ENCODE results near the gene KIF25. TPM values are rescaled to one million over a fixed set of nuclear protein-coding genes. Genes with fewer than 3 reads are reported as not detected.

Gene KIF25
- polyA plus RNA-seq, 2 of the 4 experiments (the other 2 are of a cell fraction): 0.06 to 0.13 TPM

- ChIA-PET CTCF (no interaction called here), POLR2A (no interaction called here)
- DNase-seq (ENCODE audit: low read depth in 1 of 2, low spot score in 1 of 2): no peak
- no peak overlapping the region for H3K4me3 ChIP-seq
- no peaks in the 10 kb centered on the region for H3K4me1 ChIP-seq
- 74% methylated on average over 9 of the region's 25 CpGs for WGBS (ENCODE audit: missing lambda C conversion rate)
- FAIRE-seq: no peak
- no peaks in the 10 kb centered on the region for H3K9me3 ChIP-seq
- H3K27ac ChIP-seq: no peak overlapping the region
- no peak for TF ChIP-seq KDM5A (IDR thresholded peaks at IDR 0.05)
- TF ChIP-seq GATA3 (IDR thresholded peaks at IDR 0.05; ENCODE audit: borderline replicate concordance): no peak
- no peak for TF ChIP-seq FOSB (CRISPR knock-in tag; IDR thresholded peaks at IDR 0.05)
- no peak for TF ChIP-seq ZFP36 (IDR thresholded peaks at IDR 0.05; ENCODE audit: borderline replicate concordance, partially characterized antibody)
- ATAC-seq: no peak
- no peak overlapping the region for H3K4me2 ChIP-seq
Measured at GRCh38 chr6:168087436-168088160, 90.1 kb downstream of the KIF25 start.

DNA sequence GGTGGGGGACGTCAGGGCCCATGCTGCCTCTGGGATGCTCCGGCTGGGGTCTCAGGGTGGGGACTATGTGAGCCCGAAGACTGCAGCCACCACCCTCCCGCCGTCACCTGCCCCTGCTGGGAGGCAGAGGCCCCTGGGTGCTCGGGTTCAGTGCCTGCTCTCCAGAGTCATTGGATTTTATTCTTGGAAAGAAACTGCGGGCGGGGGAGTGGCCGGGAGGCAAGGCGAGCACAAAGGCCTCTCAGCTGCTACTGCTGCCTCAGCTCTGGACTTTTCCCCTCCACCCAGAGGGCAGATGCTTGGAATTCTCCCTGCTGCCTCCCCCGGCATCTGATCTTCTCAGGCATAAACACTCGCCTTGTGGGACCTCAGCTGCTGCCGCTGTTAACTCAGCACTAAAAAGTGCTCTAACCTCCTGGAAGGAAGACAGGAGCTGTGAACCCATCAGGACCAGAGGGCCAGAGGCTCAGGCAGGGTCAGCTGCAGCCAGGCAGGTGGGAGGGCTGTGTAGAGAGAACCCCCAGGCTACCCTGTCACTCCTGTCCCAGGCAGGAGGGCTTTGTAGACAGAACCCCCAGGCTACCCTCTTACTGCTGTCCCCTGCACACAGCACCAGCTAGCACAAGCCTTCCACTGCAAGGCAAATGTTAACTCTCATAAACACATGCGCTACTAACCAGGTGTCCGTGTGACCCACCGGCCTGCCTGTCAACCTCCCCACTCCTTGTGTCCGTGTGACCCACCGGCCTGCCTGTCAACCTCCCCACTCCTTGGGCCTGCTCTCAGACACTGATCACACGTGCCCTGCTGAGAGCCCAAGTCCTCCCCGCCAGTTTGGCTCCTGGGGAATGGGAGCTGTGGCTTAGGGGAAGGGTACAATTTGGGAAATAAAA is 90.9 kb downstream of the KIF25 start:
- CTCF ChIA-PET: no interaction called here
- POLR2A ChIA-PET: no interaction called here
- ATAC-seq: no peak; a peak in 1 of 6 replicates

DNA sequence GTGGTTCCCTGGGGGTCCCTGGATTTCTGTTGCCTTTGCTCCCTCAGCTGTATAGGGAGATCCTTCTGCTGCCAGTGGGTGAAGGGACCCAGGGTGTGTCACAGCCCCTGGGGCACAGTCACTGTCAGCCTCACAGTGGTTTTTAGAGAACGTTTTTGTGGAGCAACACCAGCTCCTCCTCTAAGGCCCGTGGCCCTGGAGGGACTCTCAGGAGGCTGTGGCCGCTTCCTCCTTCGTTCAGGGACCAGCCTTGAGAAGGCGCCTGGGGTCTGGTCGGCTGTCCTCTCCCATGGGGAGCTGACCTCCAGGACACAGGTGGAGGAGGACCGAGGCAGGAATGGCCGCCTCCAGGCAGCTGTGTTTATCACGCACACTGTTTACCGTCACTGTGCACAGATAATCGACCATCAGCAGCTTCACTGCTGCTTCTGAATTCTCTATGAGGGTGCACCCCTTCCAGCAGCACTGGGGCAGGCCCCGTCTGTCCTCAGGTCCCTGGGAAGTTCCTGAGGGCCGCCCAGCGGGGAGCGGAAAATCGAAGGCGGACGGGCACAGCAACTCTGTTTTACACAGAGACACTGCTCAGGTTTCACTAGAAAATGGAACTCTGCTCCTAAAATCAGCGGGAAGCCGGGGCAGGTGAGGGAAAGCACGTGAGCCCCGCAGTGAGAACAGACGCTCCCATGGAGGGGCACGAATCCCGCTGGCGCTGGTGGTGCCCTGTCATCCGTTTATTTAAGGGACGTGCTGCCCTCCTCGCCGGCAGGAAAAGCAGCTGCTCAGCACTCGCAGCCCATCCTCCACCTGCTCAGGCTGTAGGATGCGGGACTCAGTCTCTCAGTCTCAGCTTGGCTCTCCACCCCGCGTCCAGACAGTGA is 92.0 kb downstream of the KIF25 start:
- Histone ChIP-seq H3K4me3 (no peak overlapping the region), H3K27ac (no peak overlapping the region), H3K9me3 (no peaks in the 10 kb centered on the region), H3K4me1 (no peaks in the 10 kb centered on the region), H3K4me2 (no peak overlapping the region)
- ChIA-PET POLR2A (no interaction called here), CTCF (interaction anchor here (2.4 kb wide), 1 partner anchor 43 kb away, joined by 9 read pairs; no protein-coding TSS in a partner anchor)
- 79% methylated on average over 24 of the region's 34 CpGs for WGBS (ENCODE audit: missing lambda C conversion rate)
- no peak for FAIRE-seq
- DNase-seq (ENCODE audit: low read depth in 1 of 2, low spot score in 1 of 2): no peak
- ATAC-seq: no peak
- TF ChIP-seq NPAS2 (CRISPR knock-in tag; IDR thresholded peaks at IDR 0.05; ENCODE audit: borderline replicate concordance) (no peak), BHLHE40 (IDR thresholded peaks at IDR 0.05; ENCODE audit: low read depth, low read length) (no peak), TFCP2L1 (CRISPR knock-in tag; IDR thresholded peaks at IDR 0.05) (no peak), MAX (IDR thresholded peaks at IDR 0.05) (no peak), FOSL2 (IDR thresholded peaks at IDR 0.05) (no peak), FOSL2 (CRISPR knock-in tag; IDR thresholded peaks at IDR 0.05) (no peak), MYC (IDR thresholded peaks at IDR 0.05; ENCODE audit: borderline replicate concordance, low read length) (no peak), RCOR1 (IDR thresholded peaks at IDR 0.05; ENCODE audit: low read depth, low read length) (no peak), FOXS1 (CRISPR knock-in tag; IDR thresholded peaks at IDR 0.05) (no peak), KDM1A (IDR thresholded peaks at IDR 0.05; ENCODE audit: low read depth) (no peak), CBX8 (IDR thresholded peaks at IDR 0.05) (no peak), HES2 (IDR thresholded peaks at IDR 0.05) (no peak), RFX5 (IDR thresholded peaks at IDR 0.05) (no peak), NFE2L2 (conservative IDR thresholded peaks at IDR 0.05; ENCODE audit: low read length) (no peak), ESRRA (IDR thresholded peaks at IDR 0.05; ENCODE audit: borderline replicate concordance, low read length) (no peak)
- TF ChIP-seq, protein P1, sequence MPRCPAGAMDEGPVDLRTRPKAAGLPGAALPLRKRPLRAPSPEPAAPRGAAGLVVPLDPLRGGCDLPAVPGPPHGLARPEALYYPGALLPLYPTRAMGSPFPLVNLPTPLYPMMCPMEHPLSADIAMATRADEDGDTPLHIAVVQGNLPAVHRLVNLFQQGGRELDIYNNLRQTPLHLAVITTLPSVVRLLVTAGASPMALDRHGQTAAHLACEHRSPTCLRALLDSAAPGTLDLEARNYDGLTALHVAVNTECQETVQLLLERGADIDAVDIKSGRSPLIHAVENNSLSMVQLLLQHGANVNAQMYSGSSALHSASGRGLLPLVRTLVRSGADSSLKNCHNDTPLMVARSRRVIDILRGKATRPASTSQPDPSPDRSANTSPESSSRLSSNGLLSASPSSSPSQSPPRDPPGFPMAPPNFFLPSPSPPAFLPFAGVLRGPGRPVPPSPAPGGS (IDR thresholded peaks at IDR 0.05): no peak
- TF ChIP-seq, protein P2, sequence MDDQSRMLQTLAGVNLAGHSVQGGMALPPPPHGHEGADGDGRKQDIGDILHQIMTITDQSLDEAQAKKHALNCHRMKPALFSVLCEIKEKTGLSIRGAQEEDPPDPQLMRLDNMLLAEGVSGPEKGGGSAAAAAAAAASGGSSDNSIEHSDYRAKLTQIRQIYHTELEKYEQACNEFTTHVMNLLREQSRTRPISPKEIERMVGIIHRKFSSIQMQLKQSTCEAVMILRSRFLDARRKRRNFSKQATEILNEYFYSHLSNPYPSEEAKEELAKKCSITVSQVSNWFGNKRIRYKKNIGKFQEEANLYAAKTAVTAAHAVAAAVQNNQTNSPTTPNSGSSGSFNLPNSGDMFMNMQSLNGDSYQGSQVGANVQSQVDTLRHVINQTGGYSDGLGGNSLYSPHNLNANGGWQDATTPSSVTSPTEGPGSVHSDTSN (IDR thresholded peaks at IDR 0.05): no peak

More for the DNA sequence above, 90.9 kb downstream of the KIF25 start:
- H3K4me2 ChIP-seq: no peak overlapping the region
- FAIRE-seq (no peak), DNase-seq (ENCODE audit: low read depth in 1 of 2, low spot score in 1 of 2) (no peak)
- H3K9me3 ChIP-seq: no peaks in the 10 kb centered on the region
- no peaks in the 10 kb centered on the region for H3K4me1 ChIP-seq
- no peak overlapping the region for H3K27ac ChIP-seq
- TF ChIP-seq RAD21 (conservative IDR thresholded peaks at IDR 0.05 in 1 of 2, IDR thresholded peaks at IDR 0.05 in 1 of 2) (no peak), CHD2 (IDR thresholded peaks at IDR 0.05; ENCODE audit: low read length, partially characterized antibody) (no peak), HEYL (CRISPR knock-in tag; IDR thresholded peaks at IDR 0.05) (no peak)
- TF ChIP-seq, protein P3, sequence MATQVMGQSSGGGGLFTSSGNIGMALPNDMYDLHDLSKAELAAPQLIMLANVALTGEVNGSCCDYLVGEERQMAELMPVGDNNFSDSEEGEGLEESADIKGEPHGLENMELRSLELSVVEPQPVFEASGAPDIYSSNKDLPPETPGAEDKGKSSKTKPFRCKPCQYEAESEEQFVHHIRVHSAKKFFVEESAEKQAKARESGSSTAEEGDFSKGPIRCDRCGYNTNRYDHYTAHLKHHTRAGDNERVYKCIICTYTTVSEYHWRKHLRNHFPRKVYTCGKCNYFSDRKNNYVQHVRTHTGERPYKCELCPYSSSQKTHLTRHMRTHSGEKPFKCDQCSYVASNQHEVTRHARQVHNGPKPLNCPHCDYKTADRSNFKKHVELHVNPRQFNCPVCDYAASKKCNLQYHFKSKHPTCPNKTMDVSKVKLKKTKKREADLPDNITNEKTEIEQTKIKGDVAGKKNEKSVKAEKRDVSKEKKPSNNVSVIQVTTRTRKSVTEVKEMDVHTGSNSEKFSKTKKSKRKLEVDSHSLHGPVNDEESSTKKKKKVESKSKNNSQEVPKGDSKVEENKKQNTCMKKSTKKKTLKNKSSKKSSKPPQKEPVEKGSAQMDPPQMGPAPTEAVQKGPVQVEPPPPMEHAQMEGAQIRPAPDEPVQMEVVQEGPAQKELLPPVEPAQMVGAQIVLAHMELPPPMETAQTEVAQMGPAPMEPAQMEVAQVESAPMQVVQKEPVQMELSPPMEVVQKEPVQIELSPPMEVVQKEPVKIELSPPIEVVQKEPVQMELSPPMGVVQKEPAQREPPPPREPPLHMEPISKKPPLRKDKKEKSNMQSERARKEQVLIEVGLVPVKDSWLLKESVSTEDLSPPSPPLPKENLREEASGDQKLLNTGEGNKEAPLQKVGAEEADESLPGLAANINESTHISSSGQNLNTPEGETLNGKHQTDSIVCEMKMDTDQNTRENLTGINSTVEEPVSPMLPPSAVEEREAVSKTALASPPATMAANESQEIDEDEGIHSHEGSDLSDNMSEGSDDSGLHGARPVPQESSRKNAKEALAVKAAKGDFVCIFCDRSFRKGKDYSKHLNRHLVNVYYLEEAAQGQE (IDR thresholded peaks at IDR 0.05): no peak
- 76% methylated on average over 11 of the region's 20 CpGs for WGBS (ENCODE audit: missing lambda C conversion rate)
- H3K4me3 ChIP-seq: no peak overlapping the region

All from A549 (cell line).